Epithelial cell of proximal tubule (primary cell): Measurements from ENCODE around the gene COL4A6. TPM values are rescaled to one million over a fixed set of nuclear protein-coding genes. Genes with fewer than 3 reads are reported as not detected.

Source experiments
- DNase-seq: peaks from one replicate; pipeline ENCODE4 v3.0.0-alpha.2; 2011; ENCODE audit warnings: low read depth
- H3K4me3 ChIP-seq: 2 replicates; pipeline ENCODE4 v1.5.1; 2011; ENCODE audit warnings: low read depth, mild to moderate bottlenecking, low read length
- CTCF ChIP-seq: conservative IDR thresholded peaks from 2 replicates; pipeline ENCODE4 v1.5.1; 2012; ENCODE audit warnings: low read depth, mild to moderate bottlenecking, low read length
- total RNA-seq: library from RNA; depleted of rRNA; stranded (reverse); fragments of >200 nt; gene quantifications from 2 replicates; pipeline ENCODE4 v1.2.3, GENCODE V29; 2015

The COL4A6 gene
- total RNA-seq, 1 donor from 2014 or later: 2.0 TPM

- H3K4me3 ChIP-seq: no peak overlapping the region
- DNase-seq: no peak
- peak; percentile 58 for TF ChIP-seq CTCF
Observed at GRCh38 chrX:108138814-108139702, 299.2 kb downstream of the COL4A6 start.

- peak; percentile 12 for TF ChIP-seq CTCF
- no peak overlapping the region for H3K4me3 ChIP-seq
- DNase-seq: no peak
Observed at GRCh38 chrX:108134724-108135123, 303.5 kb downstream of the COL4A6 start.

GRCh38 chrX:108132876-108133275 lies 305.3 kb downstream of the COL4A6 start:
- H3K4me3 ChIP-seq: no peak overlapping the region
- no peak for TF ChIP-seq CTCF
- no peak for DNase-seq

GRCh38 chrX:108132034-108132433 lies 306.2 kb downstream of the COL4A6 start:
- no peak for TF ChIP-seq CTCF
- no peak overlapping the region for H3K4me3 ChIP-seq
- no peak for DNase-seq

GRCh38 chrX:108131471-108131870 lies 306.8 kb downstream of the COL4A6 start:
- TF ChIP-seq CTCF: no peak
- no peak for DNase-seq
- H3K4me3 ChIP-seq: no peak overlapping the region

GRCh38 chrX:108130889-108131288 lies 307.3 kb downstream of the COL4A6 start:
- H3K4me3 ChIP-seq: no peak overlapping the region
- TF ChIP-seq CTCF: no peak
- no peak for DNase-seq

GRCh38 chrX:108127152-108127551 lies 311.1 kb downstream of the COL4A6 start:
- no peak overlapping the region for H3K4me3 ChIP-seq
- DNase-seq: no peak
- TF ChIP-seq CTCF: no peak
